ENCODE data around the gene IP6K3.

DNA sequence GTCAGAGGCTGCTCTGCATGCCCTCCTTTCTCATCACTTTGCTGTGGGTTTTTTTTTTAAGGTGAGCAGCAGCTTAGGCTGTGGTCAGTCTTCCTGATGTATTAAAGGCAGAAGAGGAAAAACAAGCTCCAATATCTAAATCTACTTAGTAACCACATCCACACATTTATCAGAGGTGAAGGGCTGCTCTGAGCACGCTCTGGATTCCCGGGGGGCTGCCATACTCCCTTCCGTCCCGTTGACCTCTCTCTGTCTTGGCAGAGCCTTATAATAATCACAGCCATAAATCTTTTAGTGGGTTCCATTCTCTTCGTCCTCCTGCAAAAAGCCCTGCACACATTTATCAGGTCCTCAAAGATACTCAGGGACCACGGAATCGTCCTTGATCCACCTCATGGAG is 44.9 kb upstream of the IP6K3 start:
- no peak for TF ChIP-seq SMC3 (IDR thresholded peaks at IDR 0.05; ENCODE audit: low read depth, low read length)
- no peak for TF ChIP-seq EZH2phosphoT487 (IDR thresholded peaks at IDR 0.05; ENCODE audit: borderline replicate concordance, low read depth)
- TF ChIP-seq, protein P1, sequence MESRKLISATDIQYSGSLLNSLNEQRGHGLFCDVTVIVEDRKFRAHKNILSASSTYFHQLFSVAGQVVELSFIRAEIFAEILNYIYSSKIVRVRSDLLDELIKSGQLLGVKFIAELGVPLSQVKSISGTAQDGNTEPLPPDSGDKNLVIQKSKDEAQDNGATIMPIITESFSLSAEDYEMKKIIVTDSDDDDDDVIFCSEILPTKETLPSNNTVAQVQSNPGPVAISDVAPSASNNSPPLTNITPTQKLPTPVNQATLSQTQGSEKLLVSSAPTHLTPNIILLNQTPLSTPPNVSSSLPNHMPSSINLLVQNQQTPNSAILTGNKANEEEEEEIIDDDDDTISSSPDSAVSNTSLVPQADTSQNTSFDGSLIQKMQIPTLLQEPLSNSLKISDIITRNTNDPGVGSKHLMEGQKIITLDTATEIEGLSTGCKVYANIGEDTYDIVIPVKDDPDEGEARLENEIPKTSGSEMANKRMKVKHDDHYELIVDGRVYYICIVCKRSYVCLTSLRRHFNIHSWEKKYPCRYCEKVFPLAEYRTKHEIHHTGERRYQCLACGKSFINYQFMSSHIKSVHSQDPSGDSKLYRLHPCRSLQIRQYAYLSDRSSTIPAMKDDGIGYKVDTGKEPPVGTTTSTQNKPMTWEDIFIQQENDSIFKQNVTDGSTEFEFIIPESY (IDR thresholded peaks at IDR 0.05; ENCODE audit: borderline replicate concordance, low read depth), result no peak
- TF ChIP-seq MXI1 (IDR thresholded peaks at IDR 0.05; ENCODE audit: low read depth, low read length), result no peak
- no peak for TF ChIP-seq CTCF (IDR thresholded peaks at IDR 0.05)
- TF ChIP-seq EP300 (IDR thresholded peaks at IDR 0.05; ENCODE audit: borderline replicate concordance in 1 of 2, low read depth in 1 of 2, low read length in 1 of 2), result no peak

All from SK-N-SH (cell line).